NCI-H2196 treated with DMSO at 0.1 percent for 48 hours (cell line): Measurements from ENCODE around the gene NEXN.
"Not testable (repeated sequence)": the region's sequence is repeated elsewhere in the genome, so short reads cannot be mapped to it uniquely, and the experiment has no call there.

Source experiments
- DNase-seq: peaks from one replicate; lab custom pipeline; 2025; ENCODE audit not compliant: unreplicated experiment; lab: John Stamatoyannopoulos, UW

NEXN gene

DNA sequence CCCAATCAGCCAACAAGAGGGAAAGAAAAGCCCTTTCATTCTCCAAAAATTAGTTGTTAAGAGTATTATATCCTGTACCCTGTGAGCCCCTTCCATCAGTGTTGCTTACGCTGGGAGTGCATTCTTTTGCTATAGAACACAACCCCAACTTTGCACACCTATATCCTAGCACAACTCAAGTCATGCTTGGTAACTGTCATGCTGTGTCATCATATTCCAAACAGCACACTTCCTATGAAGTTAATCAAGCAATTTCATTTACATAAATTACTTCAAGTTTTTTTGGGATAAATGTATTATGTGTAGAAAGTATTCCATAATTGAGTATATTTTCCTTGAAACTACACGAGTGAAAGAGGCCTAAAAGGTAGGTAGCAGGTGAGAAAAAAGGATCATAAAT, 70.4 kb downstream of the NEXN start:
- DNase-seq, result no peak

DNA sequence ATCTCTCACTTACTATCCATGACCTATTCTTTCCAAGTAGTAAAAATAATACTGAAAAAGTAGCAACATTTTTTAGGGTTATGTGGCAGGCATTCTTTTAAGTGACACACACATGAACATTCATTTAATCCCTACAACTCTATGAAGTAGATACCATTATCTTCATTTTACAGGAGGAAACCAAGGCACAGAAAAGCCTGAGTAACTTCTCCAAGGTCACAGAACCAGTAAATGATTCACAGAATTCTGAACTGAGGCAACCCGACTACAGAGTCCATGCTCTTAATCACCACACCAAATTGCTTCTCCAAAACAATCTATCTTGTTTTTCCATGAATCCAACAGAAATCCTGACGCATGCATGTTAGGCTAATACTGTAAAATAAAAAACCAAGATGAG, 73.0 kb downstream of the NEXN start:
- no peak for DNase-seq

GRCh38 chr1:77966291-77966690, 77.9 kb downstream of the NEXN start:
- DNase-seq, result no peak

- no peak for DNase-seq
Measured at GRCh38 chr1:77970192-77970591, 81.8 kb downstream of the NEXN start.

DNA sequence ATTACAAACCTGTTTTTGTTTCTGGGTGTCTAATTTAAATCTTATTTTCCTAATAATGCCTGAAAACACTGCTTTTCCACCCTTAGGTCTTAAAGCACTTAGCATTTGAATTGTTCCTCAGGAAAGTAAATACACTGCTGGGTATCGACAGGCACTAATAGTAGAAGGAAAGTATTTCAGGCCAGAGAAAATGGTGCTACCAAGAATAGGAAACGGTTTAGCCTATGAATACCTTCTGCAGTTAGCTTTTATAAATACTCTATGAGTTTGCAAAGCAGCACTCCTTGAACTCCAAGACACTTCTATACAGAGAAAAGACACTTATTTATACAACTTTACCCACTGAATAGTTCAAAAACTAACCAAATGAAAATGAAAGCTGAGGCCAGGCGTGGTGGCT, 83.7 kb downstream of the NEXN start:
- no peak for DNase-seq

- DNase-seq, result no peak
Measured at GRCh38 chr1:77975386-77975785, 87.0 kb downstream of the NEXN start.

- no peak for DNase-seq
Measured at GRCh38 chr1:77975907-77976306, 87.5 kb downstream of the NEXN start.

DNA sequence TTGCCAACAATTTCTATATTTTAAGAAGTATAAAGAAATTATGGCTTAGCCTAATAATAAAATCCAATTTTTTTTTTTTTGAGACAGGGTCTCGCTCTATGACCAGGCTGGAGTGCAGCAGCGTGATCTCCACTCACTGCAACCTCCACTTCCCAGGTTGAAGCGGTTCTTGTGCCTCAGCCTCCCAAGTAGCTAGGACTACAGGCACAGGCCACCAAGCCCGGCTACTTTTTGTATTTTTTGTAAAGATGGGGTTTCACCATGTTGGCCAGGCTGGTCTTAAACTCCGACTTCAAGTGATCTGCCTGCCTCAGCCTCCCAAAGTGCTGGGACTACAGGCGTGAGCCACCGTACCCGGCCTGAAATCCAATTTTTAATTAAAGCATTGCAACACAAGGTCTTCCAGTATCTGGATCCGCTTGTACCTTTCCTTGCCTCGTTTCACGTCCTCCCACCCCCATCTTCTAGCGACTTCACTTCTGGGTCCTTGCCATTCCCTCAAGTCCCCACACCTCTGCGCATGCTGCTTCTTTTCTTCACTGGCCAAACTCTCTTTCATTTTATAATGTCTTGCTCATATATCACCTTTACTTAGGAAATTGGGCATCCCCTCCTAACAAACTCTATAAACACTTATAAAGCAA, 88.1 kb downstream of the NEXN start:
- no peak for DNase-seq

DNA sequence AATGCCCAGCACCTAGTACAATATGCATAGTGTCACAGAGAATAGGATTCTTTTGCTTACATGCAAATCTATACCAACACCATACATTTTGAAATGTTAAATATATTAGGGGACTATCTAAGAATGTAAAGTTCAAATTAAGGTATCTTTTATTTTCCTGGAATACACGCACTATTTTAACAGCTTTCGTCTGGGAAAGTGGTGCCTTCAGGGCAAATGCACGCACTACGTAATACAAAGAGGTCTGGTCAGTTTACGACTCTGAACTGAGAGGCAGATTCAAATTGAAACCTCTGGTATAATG, 89.5 kb downstream of the NEXN start:
- DNase-seq, result no peak

GRCh38 chr1:77978293-77978968, 90.0 kb downstream of the NEXN start:
- DNase-seq, result peak; percentile 77

DNA sequence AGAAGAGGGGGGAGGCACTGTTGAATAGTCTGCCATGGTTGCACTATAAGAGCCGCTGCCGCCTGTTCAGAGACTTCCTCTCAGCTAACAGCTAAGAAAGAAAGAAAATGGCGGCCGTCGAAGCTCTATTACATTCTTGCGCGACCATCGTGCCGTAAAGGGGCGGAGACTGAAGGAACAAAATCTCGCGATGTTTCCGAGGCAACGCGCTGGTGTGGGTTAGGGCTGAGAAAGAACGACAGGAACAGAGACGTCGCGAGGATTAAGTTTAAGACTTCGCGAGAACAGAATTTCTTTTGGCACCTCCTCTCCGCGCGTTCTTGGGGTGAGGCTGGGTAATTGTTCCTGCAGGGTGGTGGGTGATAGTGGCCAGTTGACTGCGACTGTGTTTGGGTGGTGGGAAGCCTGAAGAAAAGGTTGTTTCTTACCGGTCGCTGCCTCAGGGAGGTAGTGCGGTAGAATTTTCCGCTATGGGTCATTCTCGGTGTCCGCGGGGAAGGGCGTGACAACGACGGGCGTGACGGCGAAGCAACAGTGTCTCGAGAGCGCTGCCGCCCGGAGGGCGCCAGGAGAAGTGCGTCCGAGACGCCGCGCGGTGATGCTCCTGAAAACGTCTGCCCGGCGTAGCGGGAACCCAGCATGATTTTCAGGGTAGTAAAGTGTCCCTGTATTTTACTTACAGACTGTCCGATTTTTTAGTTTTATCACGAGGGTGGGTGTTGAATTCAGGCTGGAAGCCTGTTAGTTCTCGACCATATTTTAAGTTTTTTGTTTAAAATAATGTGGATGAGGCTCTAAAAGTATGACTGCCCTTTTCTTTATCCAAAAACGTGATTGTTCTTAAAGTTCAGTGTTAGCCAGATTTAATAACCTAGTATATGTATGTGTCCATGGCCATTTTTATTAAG, 90.8 kb downstream of the NEXN start, which contains the start of gene FUBP1:
Gene FUBP1, minus strand, starts transcription at position 104 of the 908 bp plus-strand sequence. Its CDS starts 68 bp downstream, at position 36.
- peak; percentile 97 for DNase-seq

DNA sequence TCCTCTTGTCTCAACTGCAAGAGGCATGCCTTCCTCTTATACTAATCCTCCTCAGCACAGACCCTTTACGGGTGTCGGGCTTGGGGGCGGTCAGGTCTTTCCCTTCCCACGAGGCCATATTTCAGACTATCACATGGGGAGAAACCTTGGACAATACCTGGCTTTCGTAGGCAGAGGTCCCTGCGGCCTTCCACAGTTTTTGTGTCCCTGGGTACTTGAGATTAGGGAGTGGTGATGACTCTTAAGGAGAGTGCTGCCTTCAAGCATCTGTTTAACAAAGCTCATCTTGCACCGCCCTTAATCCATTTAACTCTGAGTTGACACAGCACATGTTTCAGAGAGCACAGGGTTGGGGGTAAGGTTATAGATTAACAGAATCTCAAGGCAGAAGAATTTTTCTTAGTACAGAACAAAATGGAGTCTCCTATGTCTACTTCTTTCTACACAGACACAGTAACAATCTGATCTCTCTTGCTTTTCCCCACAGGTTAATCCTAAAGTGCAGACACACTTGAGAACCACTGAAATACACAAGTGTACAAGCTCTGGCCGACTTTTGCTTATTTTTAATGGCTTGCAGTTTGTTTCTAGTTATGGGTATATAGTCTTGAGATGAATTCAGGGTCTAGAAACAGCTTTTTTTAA, 95.0 kb downstream of the NEXN start:
- DNase-seq, result not testable (repeated sequence)

DNA sequence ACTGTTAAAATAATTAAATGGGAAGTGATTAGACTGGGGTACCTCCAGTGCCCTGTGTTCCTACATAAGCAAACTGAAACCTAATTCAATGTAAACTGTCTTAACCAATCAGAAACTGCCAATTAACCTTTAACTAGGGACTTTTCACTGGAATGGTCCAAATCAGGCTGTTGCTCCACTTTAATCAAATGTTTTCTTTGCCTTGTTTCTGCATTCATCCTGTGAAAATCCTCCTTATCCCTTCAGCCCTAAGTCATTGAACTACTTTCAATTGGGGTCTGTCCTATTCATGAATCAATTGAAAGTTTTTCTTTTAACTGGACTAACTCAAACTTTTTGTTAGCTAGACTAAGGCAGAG, 95.6 kb downstream of the NEXN start:
- DNase-seq, result no peak

DNA sequence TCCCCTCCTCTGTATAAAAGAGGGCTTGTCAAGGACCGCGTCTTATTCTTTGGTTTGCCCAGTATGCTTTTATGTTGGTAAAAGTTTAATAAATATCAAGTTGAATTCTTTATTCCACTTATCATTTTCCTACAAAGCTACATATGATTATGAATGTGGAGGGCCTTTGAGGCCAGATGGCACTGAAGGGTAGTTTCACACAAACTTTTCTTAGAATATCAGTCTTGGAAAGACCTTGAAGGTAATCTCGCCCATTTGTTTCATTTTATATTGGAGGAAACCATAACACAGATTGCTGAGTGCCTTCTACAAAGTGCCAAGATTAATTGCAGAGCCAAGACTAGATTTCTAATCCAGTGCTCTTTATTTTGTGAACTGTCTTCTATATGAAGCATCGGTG, 96.2 kb downstream of the NEXN start:
- DNase-seq, result no peak

DNA sequence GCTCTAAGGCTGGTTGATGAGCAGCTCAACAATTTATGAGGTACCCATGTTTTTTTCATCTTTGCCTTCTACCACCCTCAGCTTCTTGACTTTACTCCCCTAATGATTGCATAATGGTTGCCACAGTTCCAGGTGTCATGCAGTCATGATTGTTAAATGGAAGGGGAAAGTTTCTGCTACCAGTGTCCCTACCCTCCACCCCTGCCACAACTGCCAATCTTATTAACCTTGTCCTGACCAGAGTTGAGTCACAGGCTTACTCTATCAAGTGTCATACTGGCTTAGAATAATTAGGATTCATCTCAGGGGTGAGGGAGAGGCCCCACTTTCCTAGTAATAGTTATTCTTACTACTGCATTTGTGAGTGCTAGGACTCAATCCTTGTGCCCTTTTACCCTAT, 98.4 kb downstream of the NEXN start:
- no peak for DNase-seq

GRCh38 chr1:77987919-77988318, 99.5 kb downstream of the NEXN start:
- no peak for DNase-seq

- no peak for DNase-seq
Measured at GRCh38 chr1:77989744-77990143, 101.3 kb downstream of the NEXN start.

GRCh38 chr1:77990629-77991204, 102.3 kb downstream of the NEXN start:
- no peak for DNase-seq

DNA sequence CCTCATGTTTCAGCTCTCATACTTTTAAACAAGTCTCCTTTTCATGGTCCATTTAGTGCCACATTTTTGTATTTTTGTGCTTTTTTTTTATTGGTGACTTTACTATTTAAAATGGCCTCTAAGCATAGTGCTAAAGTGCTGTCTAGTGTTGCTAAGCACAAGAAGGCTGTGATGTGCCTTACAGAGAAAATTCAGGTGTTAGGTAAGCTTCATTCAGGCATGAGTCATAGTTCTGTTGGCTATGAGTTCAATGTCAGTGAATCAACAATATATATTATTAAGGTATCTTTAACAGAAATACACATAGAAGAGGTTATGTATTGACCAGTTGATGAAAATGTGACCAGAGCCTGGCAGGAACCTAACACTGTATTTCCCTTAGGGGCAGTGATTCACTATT, 103.2 kb downstream of the NEXN start:
- no peak for DNase-seq
